Panc1 (cell line): ENCODE measurements around the gene TCP10L.

ENCODE experiments used
- SIN3A ChIP-seq: IDR thresholded peaks from 2 replicates; pipeline ENCODE4 v1.6.1; 2012; ENCODE audit warnings: low read depth, mild to moderate bottlenecking, low read length, moderate library complexity, borderline replicate concordance; ENCODE audit not compliant: insufficient read depth
- TF ChIP-seq, protein P1 (sequence below): fragments of 450-650 bp; IDR thresholded peaks from 2 replicates; pipeline ENCODE4 v1.5.1; 2017; ENCODE audit warnings: mild to moderate bottlenecking

DNA sequence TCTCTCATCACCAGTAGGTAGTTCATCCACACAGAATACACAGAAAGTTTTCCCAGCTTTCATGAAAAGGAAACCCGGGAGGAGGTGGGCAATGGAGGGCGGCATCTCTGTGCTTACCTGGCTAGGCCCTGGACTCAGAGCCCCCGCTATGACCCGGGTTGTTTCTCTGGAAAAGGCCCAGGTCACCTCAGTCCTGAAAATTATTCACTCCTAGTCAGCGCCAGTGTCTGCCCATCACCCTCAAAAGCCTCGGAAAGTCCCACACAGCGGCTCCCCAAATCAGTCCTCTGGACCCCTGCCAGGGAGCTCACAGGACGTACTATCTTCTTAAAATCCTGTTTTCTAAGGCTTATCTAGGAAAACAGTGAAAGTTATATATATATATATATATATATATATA lies 51.2 kb downstream of the TCP10L start:
- TF ChIP-seq, protein P1, sequence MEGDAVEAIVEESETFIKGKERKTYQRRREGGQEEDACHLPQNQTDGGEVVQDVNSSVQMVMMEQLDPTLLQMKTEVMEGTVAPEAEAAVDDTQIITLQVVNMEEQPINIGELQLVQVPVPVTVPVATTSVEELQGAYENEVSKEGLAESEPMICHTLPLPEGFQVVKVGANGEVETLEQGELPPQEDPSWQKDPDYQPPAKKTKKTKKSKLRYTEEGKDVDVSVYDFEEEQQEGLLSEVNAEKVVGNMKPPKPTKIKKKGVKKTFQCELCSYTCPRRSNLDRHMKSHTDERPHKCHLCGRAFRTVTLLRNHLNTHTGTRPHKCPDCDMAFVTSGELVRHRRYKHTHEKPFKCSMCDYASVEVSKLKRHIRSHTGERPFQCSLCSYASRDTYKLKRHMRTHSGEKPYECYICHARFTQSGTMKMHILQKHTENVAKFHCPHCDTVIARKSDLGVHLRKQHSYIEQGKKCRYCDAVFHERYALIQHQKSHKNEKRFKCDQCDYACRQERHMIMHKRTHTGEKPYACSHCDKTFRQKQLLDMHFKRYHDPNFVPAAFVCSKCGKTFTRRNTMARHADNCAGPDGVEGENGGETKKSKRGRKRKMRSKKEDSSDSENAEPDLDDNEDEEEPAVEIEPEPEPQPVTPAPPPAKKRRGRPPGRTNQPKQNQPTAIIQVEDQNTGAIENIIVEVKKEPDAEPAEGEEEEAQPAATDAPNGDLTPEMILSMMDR = no peak
- no peak for TF ChIP-seq SIN3A
